IMR-90 (cell line): ENCODE data around the gene FSTL5.

Source experiments
- CEBPB ChIP-seq: IDR thresholded peaks from 2 replicates; pipeline ENCODE4 v1.6.1; 2012; ENCODE audit warnings: low read depth, low read length, improper control_type of control experiment
- POLR2A ChIP-seq: IDR thresholded peaks from 2 replicates; pipeline ENCODE4 v1.6.1; 2012; ENCODE audit warnings: mild to moderate bottlenecking, low read depth, low read length
- SMC3 ChIP-seq: fragments of 150-350 bp; IDR thresholded peaks from 2 replicates; pipeline ENCODE4 v1.6.1; 2016; ENCODE audit warnings: low read depth, mild to moderate bottlenecking, antibody characterized with exemption, low read length, moderate library complexity
- TF ChIP-seq, protein P1 (sequence below): conservative IDR thresholded peaks from 2 replicates; pipeline ENCODE4 v1.5.1; 2012; ENCODE audit warnings: mild to moderate bottlenecking, low read depth, low read length, improper control_type of control experiment

DNA sequence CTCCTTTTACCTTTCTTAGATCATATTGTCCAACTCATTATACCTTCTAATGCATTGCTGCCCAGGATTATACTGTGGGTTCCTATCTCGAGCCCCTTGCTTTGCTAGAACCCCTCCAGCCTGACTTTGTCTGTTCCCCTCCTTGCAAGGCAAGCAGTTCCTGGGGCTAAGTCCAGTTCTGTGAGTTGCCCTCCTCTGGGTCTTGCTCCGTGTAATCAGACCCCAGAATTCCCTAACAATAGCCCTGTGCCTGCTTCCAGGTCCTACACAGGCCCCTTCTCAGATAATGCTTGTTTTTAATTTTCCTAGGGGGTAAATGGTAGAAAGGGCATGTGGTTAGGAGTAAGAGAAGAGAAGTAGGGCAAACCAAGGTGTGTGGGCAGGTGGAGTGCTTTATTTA, 145.9 kb downstream of the FSTL5 start:
- TF ChIP-seq POLR2A (no peak), SMC3 (no peak), CEBPB (no peak)
- TF ChIP-seq, protein P1, sequence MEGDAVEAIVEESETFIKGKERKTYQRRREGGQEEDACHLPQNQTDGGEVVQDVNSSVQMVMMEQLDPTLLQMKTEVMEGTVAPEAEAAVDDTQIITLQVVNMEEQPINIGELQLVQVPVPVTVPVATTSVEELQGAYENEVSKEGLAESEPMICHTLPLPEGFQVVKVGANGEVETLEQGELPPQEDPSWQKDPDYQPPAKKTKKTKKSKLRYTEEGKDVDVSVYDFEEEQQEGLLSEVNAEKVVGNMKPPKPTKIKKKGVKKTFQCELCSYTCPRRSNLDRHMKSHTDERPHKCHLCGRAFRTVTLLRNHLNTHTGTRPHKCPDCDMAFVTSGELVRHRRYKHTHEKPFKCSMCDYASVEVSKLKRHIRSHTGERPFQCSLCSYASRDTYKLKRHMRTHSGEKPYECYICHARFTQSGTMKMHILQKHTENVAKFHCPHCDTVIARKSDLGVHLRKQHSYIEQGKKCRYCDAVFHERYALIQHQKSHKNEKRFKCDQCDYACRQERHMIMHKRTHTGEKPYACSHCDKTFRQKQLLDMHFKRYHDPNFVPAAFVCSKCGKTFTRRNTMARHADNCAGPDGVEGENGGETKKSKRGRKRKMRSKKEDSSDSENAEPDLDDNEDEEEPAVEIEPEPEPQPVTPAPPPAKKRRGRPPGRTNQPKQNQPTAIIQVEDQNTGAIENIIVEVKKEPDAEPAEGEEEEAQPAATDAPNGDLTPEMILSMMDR, result no peak
